ENCODE measurements around the gene DDX52. TPM values are rescaled to one million over a fixed set of nuclear protein-coding genes. Genes with fewer than 3 reads are reported as not detected.

DDX52 gene, protein sequence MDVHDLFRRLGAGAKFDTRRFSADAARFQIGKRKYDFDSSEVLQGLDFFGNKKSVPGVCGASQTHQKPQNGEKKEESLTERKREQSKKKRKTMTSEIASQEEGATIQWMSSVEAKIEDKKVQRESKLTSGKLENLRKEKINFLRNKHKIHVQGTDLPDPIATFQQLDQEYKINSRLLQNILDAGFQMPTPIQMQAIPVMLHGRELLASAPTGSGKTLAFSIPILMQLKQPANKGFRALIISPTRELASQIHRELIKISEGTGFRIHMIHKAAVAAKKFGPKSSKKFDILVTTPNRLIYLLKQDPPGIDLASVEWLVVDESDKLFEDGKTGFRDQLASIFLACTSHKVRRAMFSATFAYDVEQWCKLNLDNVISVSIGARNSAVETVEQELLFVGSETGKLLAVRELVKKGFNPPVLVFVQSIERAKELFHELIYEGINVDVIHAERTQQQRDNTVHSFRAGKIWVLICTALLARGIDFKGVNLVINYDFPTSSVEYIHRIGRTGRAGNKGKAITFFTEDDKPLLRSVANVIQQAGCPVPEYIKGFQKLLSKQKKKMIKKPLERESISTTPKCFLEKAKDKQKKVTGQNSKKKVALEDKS
- total RNA-seq = 12.0 and 12.6 TPM in 2 replicates

DNA sequence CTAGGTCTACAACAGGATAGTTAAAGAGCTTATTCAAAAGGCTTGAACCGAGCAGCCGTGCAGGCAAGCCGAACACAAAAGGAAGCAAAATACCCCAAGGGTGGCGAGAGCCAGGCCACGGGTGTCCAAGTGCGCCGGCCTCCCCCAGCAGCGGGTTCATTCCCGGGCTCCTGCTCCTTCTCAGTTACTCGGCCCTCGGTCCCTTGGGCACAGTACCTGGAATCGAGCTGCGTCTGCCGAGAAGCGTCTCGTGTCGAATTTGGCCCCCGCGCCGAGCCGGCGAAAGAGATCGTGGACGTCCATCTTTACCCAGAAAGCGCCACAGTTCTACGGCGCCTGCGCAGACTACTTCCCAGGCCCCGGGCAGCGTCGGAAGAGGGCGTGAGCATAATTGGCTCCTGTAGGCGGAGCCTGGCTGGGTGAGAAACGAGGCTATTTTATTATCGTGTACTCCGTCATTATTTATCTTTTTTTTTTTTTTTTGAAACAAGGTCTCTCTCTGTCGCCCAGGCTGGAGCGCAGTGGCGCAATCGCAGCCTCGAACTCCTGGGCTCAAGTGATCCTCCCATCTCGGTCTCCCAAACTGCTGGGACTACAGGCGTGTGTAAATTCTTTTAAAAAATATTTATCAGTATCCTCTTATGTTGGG, at the start of gene DDX52:
Gene DDX52 (minus strand): TSS at position 329 of the 649 bp plus-strand sequence. CDS start 26 bp downstream, at position 303.

DNA sequence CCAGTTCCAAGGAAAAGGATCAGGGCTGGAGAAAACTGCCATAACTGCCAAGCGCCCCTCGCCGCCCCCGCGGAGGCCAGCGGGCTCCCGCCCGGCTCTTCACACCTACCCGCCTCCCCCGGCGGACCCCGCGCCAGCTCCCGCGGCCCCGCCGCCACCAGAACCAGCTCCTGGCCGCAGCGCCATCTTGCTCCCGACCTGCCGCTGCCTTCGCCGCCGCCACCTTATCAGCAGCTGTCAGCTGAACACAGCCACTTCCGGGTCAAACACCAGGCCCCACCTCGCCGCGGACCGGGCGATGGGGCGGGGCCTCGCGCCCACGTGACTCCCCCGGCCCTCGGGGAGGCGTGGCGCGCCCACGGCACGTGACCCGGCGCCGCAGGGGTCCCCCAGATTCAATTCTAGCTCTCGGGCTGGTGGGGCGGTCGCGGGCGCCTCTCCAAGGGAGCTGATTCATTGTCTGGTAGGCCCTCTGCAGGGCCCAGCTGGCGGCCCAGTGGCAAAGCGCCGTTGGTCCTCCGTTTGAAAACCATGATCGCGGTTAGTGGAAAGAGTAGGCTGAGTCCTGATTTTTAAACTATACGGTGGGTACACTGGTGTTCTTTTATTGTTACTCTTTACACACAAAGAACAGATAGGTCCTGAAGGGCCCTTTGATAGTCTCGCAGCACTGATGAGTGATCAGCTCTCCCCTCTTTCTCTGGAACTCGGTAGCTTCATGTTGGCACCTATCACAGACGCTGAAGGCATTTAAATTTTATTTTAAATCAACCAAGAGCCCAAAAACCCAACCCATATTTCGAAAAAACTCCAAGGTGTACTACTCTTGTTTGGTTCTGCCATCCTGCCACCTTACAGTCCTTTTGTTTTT, 33.8 kb downstream of the DDX52 start, which contains the start of gene SYNRG:
Gene SYNRG (minus strand): TSS at position 249 of the 871 bp plus-strand sequence. CDS start 63 bp downstream, at position 186.

Other genes starting within 250 kb of the DDX52 start
- 39.8 and 42.7 TPM in 2 replicates for gene ACACA, start 236.6 kb downstream of the DDX52 start, total RNA-seq
- 11.8 and 19.0 TPM in 2 replicates for gene TADA2A, start 236.6 kb downstream of the DDX52 start, total RNA-seq
- gene DUSP14, start 153.6 kb downstream of the DDX52 start, total RNA-seq = 47.4 and 49.6 TPM in 2 replicates
- 9.4 and 10.3 TPM in 2 replicates for gene SYNRG, start 34.0 kb downstream of the DDX52 start, total RNA-seq
- not detected in 2 replicates for gene HNF1B, start 101.6 kb upstream of the DDX52 start, total RNA-seq

Measured in bronchus fibroblast of lung (primary cell).